ENCODE measurements around the gene CNOT6L. TPM values are rescaled to one million over a fixed set of nuclear protein-coding genes. Genes with fewer than 3 reads are reported as not detected.

CNOT6L gene
- total RNA-seq, 2 donors from 2014 or later, result 17.5 to 19.2 TPM

- WGBS, 2 donors, result 87 to 91% methylated on average over 3 of the region's 3 CpGs
Measured at GRCh38 chr4:77715414-77716290, 103.5 kb downstream of the CNOT6L start.

GRCh38 chr4:77714514-77714913 is 104.7 kb downstream of the CNOT6L start:
- intact Hi-C loops (cut with DNase I), result no loop called here
- no peaks in the 10 kb centered on the region for H3K36me3 ChIP-seq (replicated peaks in 1 of 2; ENCODE audit: insufficient read depth in 1 of 2, low read depth in 2 of 2)
- ATAC-seq (no peak), DNase-seq (peak in 1 of 4 donors; percentile 20)
- peak overlapping the region in 3 of 4 donors; percentile 12 to 55 (median 28) for H3K27ac ChIP-seq
- no peaks in the 10 kb centered on the region for H3K9me3 ChIP-seq
- H3K27me3 ChIP-seq, result no peaks in the 10 kb centered on the region
- TF ChIP-seq POLR2A (IDR thresholded peaks at IDR 0.05) (no peak), CTCF (IDR thresholded peaks at IDR 0.05) (no peak)
- peaks cover 51% of the 10 kb centered on the region for H3K4me1 ChIP-seq
- no peak overlapping the region for H3K4me3 ChIP-seq
- WGBS, 2 donors, result 28 to 50% methylated on average over 2 of the region's 2 CpGs

More at GRCh38 chr4:77715414-77716290, 103.5 kb downstream of the CNOT6L start:
- H3K27ac ChIP-seq, result no peak overlapping the region
- no peak overlapping the region for H3K4me3 ChIP-seq
- H3K27me3 ChIP-seq, result no peaks in the 10 kb centered on the region
- TF ChIP-seq POLR2A (IDR thresholded peaks at IDR 0.05), result no peak
- no peak for TF ChIP-seq CTCF (IDR thresholded peaks at IDR 0.05)
- no peaks in the 10 kb centered on the region for H3K36me3 ChIP-seq (replicated peaks in 1 of 2; ENCODE audit: insufficient read depth in 1 of 2, low read depth in 2 of 2)
- H3K4me1 ChIP-seq, result peaks cover 43% of the 10 kb centered on the region
- H3K9me3 ChIP-seq, result no peaks in the 10 kb centered on the region
- intact Hi-C loops (cut with DNase I), result no loop called here
- DNase-seq, result no peak
- ATAC-seq, result no peak

DNA sequence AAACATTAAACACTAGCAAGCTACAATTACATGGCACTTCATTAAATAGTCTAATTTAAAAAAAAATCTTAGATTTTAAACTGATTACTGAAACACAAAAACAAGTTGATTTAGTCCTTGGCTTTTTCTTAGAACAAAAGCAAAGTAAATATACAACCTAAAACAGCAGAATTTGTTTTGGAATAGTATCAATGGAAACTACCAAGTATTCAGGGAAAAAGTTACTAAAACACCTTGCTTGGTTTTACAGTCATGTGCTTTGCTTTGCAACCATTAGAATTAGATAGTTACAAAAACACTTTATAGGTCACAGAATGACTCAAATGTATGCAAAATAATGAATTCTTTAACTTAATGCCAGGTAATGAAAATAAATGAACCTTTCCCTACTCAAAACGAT is 105.3 kb downstream of the CNOT6L start:
- 29 to 39% methylated on average over 1 of the region's 1 CpG for WGBS, 2 donors
- intact Hi-C loops (cut with DNase I), result no loop called here
- H3K4me1 ChIP-seq, result peaks cover 51% of the 10 kb centered on the region
- DNase-seq (no peak), ATAC-seq (peak; percentile 38)
- no peaks in the 10 kb centered on the region for H3K9me3 ChIP-seq
- no peaks in the 10 kb centered on the region for H3K36me3 ChIP-seq (replicated peaks in 1 of 2; ENCODE audit: insufficient read depth in 1 of 2, low read depth in 2 of 2)
- H3K27ac ChIP-seq, result peak overlapping the region in 3 of 4 donors; percentile 7 to 55 (median 28)
- H3K4me3 ChIP-seq, result no peak overlapping the region
- no peaks in the 10 kb centered on the region for H3K27me3 ChIP-seq
- no peak for TF ChIP-seq CTCF (IDR thresholded peaks at IDR 0.05)
- TF ChIP-seq POLR2A (IDR thresholded peaks at IDR 0.05), result no peak

- Histone ChIP-seq H3K4me1 (peaks cover 51% of the 10 kb centered on the region), H3K4me3 (no peak overlapping the region), H3K36me3 (replicated peaks in 1 of 2; ENCODE audit: insufficient read depth in 1 of 2, low read depth in 2 of 2) (no peaks in the 10 kb centered on the region), H3K9me3 (no peaks in the 10 kb centered on the region), H3K27ac (peak overlapping the region in 1 of 4 donors; percentile 55), H3K27me3 (no peaks in the 10 kb centered on the region)
- TF ChIP-seq POLR2A (IDR thresholded peaks at IDR 0.05) (no peak), CTCF (IDR thresholded peaks at IDR 0.05) (no peak)
- intact Hi-C loops (cut with DNase I), result no loop called here
- DNase-seq, result no peak
- WGBS, 2 donors, result 100% methylated on average over 1 of the region's 1 CpG
- ATAC-seq, result no peak
Measured at GRCh38 chr4:77712675-77713074, 106.5 kb downstream of the CNOT6L start.
